Measurements from ENCODE around the gene CREG1. TPM values are rescaled to one million over a fixed set of nuclear protein-coding genes. Genes with fewer than 3 reads are reported as not detected.

Gene CREG1
- total RNA-seq, 1 experiment from 2014 or later: 7.7 TPM

DNA sequence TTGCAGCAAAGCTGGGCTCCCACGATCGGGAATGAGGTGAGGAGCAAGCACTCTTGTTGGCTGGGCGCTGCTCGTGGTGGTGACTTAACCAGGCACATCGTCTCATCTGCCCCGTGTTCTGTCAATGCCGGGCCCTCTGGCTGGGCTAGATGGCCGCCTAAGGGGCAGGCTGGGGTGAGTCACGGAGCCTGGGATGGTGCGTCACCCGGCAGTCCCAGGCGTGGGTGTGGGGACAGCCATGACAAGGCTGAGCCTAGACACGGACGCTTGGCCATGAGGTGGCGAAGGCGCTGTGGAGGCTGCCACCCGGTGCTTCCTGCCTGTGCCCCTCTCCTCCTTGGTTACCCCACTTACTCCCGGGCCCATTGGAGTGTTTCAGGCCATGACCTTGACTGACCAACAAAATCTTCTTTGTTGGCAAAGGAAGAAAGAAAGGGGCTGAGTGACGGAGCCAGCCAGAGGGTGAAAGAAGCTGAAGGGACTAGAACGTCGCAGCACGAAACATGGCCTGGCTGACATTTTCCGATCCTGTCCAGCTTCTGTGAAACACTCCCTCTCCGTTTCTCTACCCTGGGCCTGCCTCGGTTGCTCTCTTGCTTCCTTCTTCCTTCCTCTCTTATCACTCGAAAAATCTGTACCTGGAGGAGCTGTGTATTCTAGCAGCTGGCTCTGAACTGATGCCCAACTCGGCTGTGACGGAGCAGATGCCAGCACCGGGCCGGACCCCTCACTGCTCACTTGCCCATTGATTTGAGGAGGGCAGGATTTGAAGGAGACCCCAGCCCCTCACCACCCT is 35.8 kb downstream of the CREG1 start:
- DNase-seq (ENCODE audit: low spot score): no peak

DNA sequence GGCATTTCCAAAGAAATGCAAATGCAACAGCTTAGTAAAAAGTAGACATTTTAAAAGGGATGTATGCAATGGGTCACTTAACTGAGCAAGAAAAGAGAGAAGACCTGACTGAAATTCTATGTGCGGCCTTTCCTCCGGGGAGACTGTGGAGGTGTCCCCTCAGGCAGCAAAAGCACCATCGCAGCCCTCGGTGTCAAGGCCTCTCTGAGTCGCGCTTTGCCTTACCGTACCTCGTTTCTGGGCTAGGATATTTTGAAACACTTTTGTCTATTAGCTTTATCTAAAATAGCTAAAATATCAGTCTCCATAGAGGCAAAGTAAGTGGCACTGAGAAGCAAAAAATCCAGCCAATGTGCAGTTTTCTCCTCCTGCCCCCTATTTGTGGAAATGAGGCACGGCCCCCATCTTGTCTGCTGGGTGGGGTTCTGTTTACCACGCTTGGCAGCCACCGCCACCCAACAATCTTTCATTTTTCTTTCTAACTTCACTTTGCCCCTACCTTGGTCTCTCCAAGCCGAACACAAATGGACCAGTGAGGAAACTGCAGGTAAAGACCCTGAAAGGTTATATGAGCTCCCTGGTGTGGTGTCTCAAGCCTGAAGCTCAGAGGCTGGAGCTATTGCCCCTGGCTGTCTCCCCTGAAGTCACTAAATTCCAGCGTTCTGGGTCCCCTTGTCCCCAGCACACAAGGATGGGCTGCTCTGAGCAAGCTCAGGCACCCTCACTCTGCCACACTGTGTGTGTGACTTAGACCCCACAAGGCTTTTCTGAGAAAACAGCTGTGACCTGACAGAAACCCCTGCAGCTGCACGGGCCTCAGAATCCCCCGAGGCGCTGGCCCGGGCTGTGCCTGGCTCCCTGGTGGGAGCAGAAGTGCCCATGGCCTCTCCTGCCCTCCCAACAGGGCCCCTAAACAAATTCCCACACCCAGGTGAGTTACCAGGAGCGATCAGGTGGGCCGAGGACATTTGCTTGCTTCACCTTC is 36.9 kb downstream of the CREG1 start:
- BruUV-seq (replicated peaks): no TSS peak
- intact Hi-C loops (cut with micrococcal nuclease; ENCODE audit: unreplicated experiment): no loop called here
- POLR2A ChIA-PET (ENCODE audit: low non-redundant PET): no interaction called here

More for the DNA sequence above, 35.8 kb downstream of the CREG1 start:
- no peak overlapping the region for H3K4me3 ChIP-seq (ENCODE audit: low read depth, low read length, poor library complexity, severe bottlenecking)
- TF ChIP-seq EZH2 (IDR thresholded peaks at IDR 0.05; ENCODE audit: borderline replicate concordance, low read depth, low read length, poor library complexity, severe bottlenecking): no peak
- TF ChIP-seq, protein P1, sequence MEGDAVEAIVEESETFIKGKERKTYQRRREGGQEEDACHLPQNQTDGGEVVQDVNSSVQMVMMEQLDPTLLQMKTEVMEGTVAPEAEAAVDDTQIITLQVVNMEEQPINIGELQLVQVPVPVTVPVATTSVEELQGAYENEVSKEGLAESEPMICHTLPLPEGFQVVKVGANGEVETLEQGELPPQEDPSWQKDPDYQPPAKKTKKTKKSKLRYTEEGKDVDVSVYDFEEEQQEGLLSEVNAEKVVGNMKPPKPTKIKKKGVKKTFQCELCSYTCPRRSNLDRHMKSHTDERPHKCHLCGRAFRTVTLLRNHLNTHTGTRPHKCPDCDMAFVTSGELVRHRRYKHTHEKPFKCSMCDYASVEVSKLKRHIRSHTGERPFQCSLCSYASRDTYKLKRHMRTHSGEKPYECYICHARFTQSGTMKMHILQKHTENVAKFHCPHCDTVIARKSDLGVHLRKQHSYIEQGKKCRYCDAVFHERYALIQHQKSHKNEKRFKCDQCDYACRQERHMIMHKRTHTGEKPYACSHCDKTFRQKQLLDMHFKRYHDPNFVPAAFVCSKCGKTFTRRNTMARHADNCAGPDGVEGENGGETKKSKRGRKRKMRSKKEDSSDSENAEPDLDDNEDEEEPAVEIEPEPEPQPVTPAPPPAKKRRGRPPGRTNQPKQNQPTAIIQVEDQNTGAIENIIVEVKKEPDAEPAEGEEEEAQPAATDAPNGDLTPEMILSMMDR (conservative IDR thresholded peaks at IDR 0.05; ENCODE audit: low read depth, low read length): no peak
- CTCF ChIA-PET: no interaction called here
- POLR2A ChIA-PET (ENCODE audit: low non-redundant PET): interaction anchor here (0.5 kb wide), 1 partner anchor 77 kb away, joined by 3 read pairs; no protein-coding TSS in a partner anchor
- intact Hi-C loops (cut with micrococcal nuclease; ENCODE audit: unreplicated experiment): no loop called here
- no TSS peak for BruUV-seq (replicated peaks)
- H3K27me3 ChIP-seq (replicated peaks; ENCODE audit: insufficient read depth, low read depth, low read length, poor library complexity): peaks cover 6% of the 10 kb centered on the region
- H3K4me1 ChIP-seq (ENCODE audit: insufficient read depth, low read length, poor library complexity, severe bottlenecking): no peaks in the 10 kb centered on the region
- no peaks in the 10 kb centered on the region for H3K36me3 ChIP-seq (ENCODE audit: insufficient read depth, low read length, poor library complexity, severe bottlenecking)
- H3K27ac ChIP-seq (ENCODE audit: low read depth, low read length, poor library complexity, severe bottlenecking): no peak overlapping the region
- H3K9me3 ChIP-seq (ENCODE audit: low read depth, low read length, poor library complexity, severe bottlenecking): no peaks in the 10 kb centered on the region

GRCh38 chr1:167515893-167516321 is 37.7 kb downstream of the CREG1 start:
- no peak for DNase-seq (ENCODE audit: low spot score)
- H3K36me3 ChIP-seq (ENCODE audit: insufficient read depth, low read length, poor library complexity, severe bottlenecking): no peaks in the 10 kb centered on the region
- peaks cover 10% of the 10 kb centered on the region for H3K27me3 ChIP-seq (replicated peaks; ENCODE audit: insufficient read depth, low read depth, low read length, poor library complexity)
- no peak overlapping the region for H3K27ac ChIP-seq (ENCODE audit: low read depth, low read length, poor library complexity, severe bottlenecking)
- intact Hi-C loops (cut with micrococcal nuclease; ENCODE audit: unreplicated experiment): no loop called here
- no peaks in the 10 kb centered on the region for H3K9me3 ChIP-seq (ENCODE audit: low read depth, low read length, poor library complexity, severe bottlenecking)
- ChIA-PET POLR2A (ENCODE audit: low non-redundant PET) (no interaction called here), CTCF (interaction anchor here (0.7 kb wide), 1 partner anchor 14 kb away, joined by 5 read pairs; no protein-coding TSS in a partner anchor)
- no peak overlapping the region for H3K4me3 ChIP-seq (ENCODE audit: low read depth, low read length, poor library complexity, severe bottlenecking)
- H3K4me1 ChIP-seq (ENCODE audit: insufficient read depth, low read length, poor library complexity, severe bottlenecking): no peaks in the 10 kb centered on the region
- no peak for TF ChIP-seq EZH2 (IDR thresholded peaks at IDR 0.05; ENCODE audit: borderline replicate concordance, low read depth, low read length, poor library complexity, severe bottlenecking)
- TF ChIP-seq, protein P1 (conservative IDR thresholded peaks at IDR 0.05; ENCODE audit: low read depth, low read length): no peak
- BruUV-seq (replicated peaks): no TSS peak

More for the DNA sequence above, 36.9 kb downstream of the CREG1 start:
- no peak overlapping the region for H3K4me3 ChIP-seq (ENCODE audit: low read depth, low read length, poor library complexity, severe bottlenecking)
- H3K36me3 ChIP-seq (ENCODE audit: insufficient read depth, low read length, poor library complexity, severe bottlenecking): no peaks in the 10 kb centered on the region
- H3K27ac ChIP-seq (ENCODE audit: low read depth, low read length, poor library complexity, severe bottlenecking): no peak overlapping the region
- CTCF ChIA-PET: interaction anchor here (0.7 kb wide), 1 partner anchor 14 kb away, joined by 5 read pairs; no protein-coding TSS in a partner anchor
- no peaks in the 10 kb centered on the region for H3K9me3 ChIP-seq (ENCODE audit: low read depth, low read length, poor library complexity, severe bottlenecking)
- no peaks in the 10 kb centered on the region for H3K4me1 ChIP-seq (ENCODE audit: insufficient read depth, low read length, poor library complexity, severe bottlenecking)
- no peak for DNase-seq (ENCODE audit: low spot score)
- peaks cover 10% of the 10 kb centered on the region for H3K27me3 ChIP-seq (replicated peaks; ENCODE audit: insufficient read depth, low read depth, low read length, poor library complexity)
- no peak for TF ChIP-seq EZH2 (IDR thresholded peaks at IDR 0.05; ENCODE audit: borderline replicate concordance, low read depth, low read length, poor library complexity, severe bottlenecking)
- TF ChIP-seq, protein P1 (conservative IDR thresholded peaks at IDR 0.05; ENCODE audit: low read depth, low read length): no peak

Measured in A673 (cell line).